Liver (tissue), 9 donors: ENCODE measurements around the gene PPAN. TPM values are rescaled to one million over a fixed set of nuclear protein-coding genes. Genes with fewer than 3 reads are reported as not detected.

Source experiments
- DNase-seq: peaks from one replicate; pipeline ENCODE4 v3.0.0-alpha.2; 2017; ENCODE audit warnings: low spot score
- H3K27ac ChIP-seq, 2 donors: one replicate each; pipeline ENCODE4 v1.7.0; 2013; ENCODE audit warnings: inconsistent platforms in 2 of 2, low read length in 2 of 2, control low read depth in 1 of 2, low read depth in 1 of 2, mild to moderate bottlenecking in 1 of 2
- H3K27me3 ChIP-seq, 4 donors: one replicate each; pipeline versions ENCODE4 v1.6.1 to v1.7.0; 2013; ENCODE audit warnings: low read length in 3 of 4, inconsistent platforms in 1 of 4, mild to moderate bottlenecking in 1 of 4, moderate library complexity in 1 of 4; ENCODE audit not compliant: control insufficient read depth in 4 of 4, insufficient read depth in 4 of 4
- H3K36me3 ChIP-seq, 4 donors: one replicate each; pipeline versions ENCODE4 v1.6.1 to v1.7.0; 2013; ENCODE audit warnings: low read length in 3 of 4, mild to moderate bottlenecking in 3 of 4, low read depth in 1 of 4, moderate library complexity in 1 of 4; ENCODE audit not compliant: control insufficient read depth in 4 of 4, insufficient read depth in 3 of 4
- H3K4me1 ChIP-seq, 4 donors: one replicate each; pipeline versions ENCODE4 v1.6.1 to v1.7.0; 2013; ENCODE audit warnings: low read length in 3 of 4, mild to moderate bottlenecking in 3 of 4, moderate library complexity in 1 of 4; ENCODE audit not compliant: control insufficient read depth in 4 of 4, insufficient read depth in 4 of 4
- H3K4me3 ChIP-seq, 3 donors: one replicate each; pipeline versions ENCODE4 v1.6.1 to v1.7.0; 2013; ENCODE audit warnings: low read length in 3 of 3, control low read depth in 1 of 3, low read depth in 1 of 3, mild to moderate bottlenecking in 1 of 3
- H3K9ac ChIP-seq, 2 donors: one replicate each; pipeline ENCODE4 v1.7.0; 2013; ENCODE audit warnings: low read length in 2 of 2, mild to moderate bottlenecking in 2 of 2, moderate library complexity in 2 of 2, control low read depth in 1 of 2, low read depth in 1 of 2
- H3K9me3 ChIP-seq, 4 donors: one replicate each; pipeline versions ENCODE4 v1.6.1 to v1.7.0; 2013; ENCODE audit warnings: low read length in 3 of 4; ENCODE audit not compliant: control insufficient read depth in 4 of 4
- EGR1 ChIP-seq, 2 donors: IDR thresholded peaks; 2 replicates each; pipeline ENCODE4 v1.6.1; 2016 to 2018; ENCODE audit warnings: antibody characterized with exemption in 2 of 2, low read depth in 2 of 2
- FOXA1 ChIP-seq: IDR thresholded peaks from 2 replicates; pipeline ENCODE4 v1.6.1; 2016; ENCODE audit warnings: antibody characterized with exemption
- FOXA2 ChIP-seq: IDR thresholded peaks from 2 replicates; pipeline ENCODE4 v1.6.1; 2016; ENCODE audit warnings: antibody characterized with exemption
- GABPA ChIP-seq, 2 donors: IDR thresholded peaks in 1 of 2; conservative IDR thresholded peaks in 1 of 2; 2 replicates each; pipeline ENCODE4 v1.6.1; 2016; ENCODE audit warnings: antibody characterized with exemption in 2 of 2, mild to moderate bottlenecking in 1 of 2, moderate library complexity in 1 of 2
- HNF4A ChIP-seq, 2 donors: conservative IDR thresholded peaks; 2 replicates each; pipeline ENCODE4 v1.6.1; 2016; ENCODE audit warnings: antibody characterized with exemption in 2 of 2, mild to moderate bottlenecking in 2 of 2
- HNF4G ChIP-seq: IDR thresholded peaks from 2 replicates; pipeline ENCODE4 v1.6.1; 2016; ENCODE audit warnings: antibody characterized with exemption
- JUND ChIP-seq, 2 donors: IDR thresholded peaks; 2 replicates each; pipeline ENCODE4 v1.6.1; 2016; ENCODE audit warnings: antibody characterized with exemption in 2 of 2
- NR2F2 ChIP-seq: IDR thresholded peaks from 2 replicates; pipeline ENCODE4 v1.6.1; 2016; ENCODE audit warnings: antibody characterized with exemption
- RAD21 ChIP-seq, 2 donors: IDR thresholded peaks; 2 replicates each; pipeline ENCODE4 v1.6.1; 2016; ENCODE audit warnings: antibody characterized with exemption in 2 of 2, mild to moderate bottlenecking in 2 of 2
- RXRA ChIP-seq, 2 donors: IDR thresholded peaks; 2 replicates each; pipeline ENCODE4 v1.6.1; 2017 to 2018; ENCODE audit warnings: antibody characterized with exemption in 2 of 2, mild to moderate bottlenecking in 1 of 2
- SP1 ChIP-seq: IDR thresholded peaks from 2 replicates; pipeline ENCODE4 v1.6.1; 2018; ENCODE audit warnings: antibody characterized with exemption, mild to moderate bottlenecking
- TAF1 ChIP-seq: conservative IDR thresholded peaks from 2 replicates; pipeline ENCODE4 v1.6.1; 2016; ENCODE audit warnings: antibody characterized with exemption, mild to moderate bottlenecking
- YY1 ChIP-seq: IDR thresholded peaks from 2 replicates; pipeline ENCODE4 v1.6.1; 2016; ENCODE audit warnings: antibody characterized with exemption, mild to moderate bottlenecking
- WGBS: extraction: QIAGEN DNeasy Blood & Tissue Kit; methylation state at CpG from one replicate; pipeline ENCODE4 v1.1.7; 2013; 5-methylcytosine and 5-hydroxymethylcytosine counted together
- polyA plus RNA-seq, 2 donors: library from polyadenylated mRNA; stranded (reverse) in 1 of 2; unstranded in 1 of 2; fragments of 200-250 nt in 1 of 2; fragments of >200 nt in 1 of 2; fragmentation: Nextera tagmentation in 1 of 2; extraction: Ambion mirVana in 1 of 2; gene quantifications; one replicate each; pipeline versions ENCODE4 v1.2.1 to v1.2.3, GENCODE V29; 2013 to 2015
- total RNA-seq, 2 donors: library from RNA; depleted of rRNA; stranded (reverse); fragments of >200 nt; gene quantifications; one replicate each; pipeline ENCODE4 v1.2.3, GENCODE V29; 2014
- TF ChIP-seq, protein P1 (sequence below): IDR thresholded peaks from 2 replicates; pipeline ENCODE4 v1.6.1; 2016; ENCODE audit warnings: antibody characterized with exemption
- TF ChIP-seq, protein P2 (sequence below): fragments of 150-350 bp; IDR thresholded peaks from 2 replicates; pipeline ENCODE4 v1.5.1; 2017; ENCODE audit warnings: improper control_type of control experiment, low read depth, low read length; ENCODE audit not compliant: missing input control
- TF ChIP-seq, protein P3 (sequence below): IDR thresholded peaks from 2 replicates; pipeline ENCODE4 v1.6.1; 2016; ENCODE audit warnings: antibody characterized with exemption
- TF ChIP-seq, protein P4 (sequence below): IDR thresholded peaks from 2 replicates; pipeline ENCODE4 v1.6.1; 2016; ENCODE audit warnings: antibody characterized with exemption
- TF ChIP-seq, protein P5 (sequence below): IDR thresholded peaks from 2 replicates; pipeline ENCODE4 v1.6.1; 2016; ENCODE audit warnings: antibody characterized with exemption, mild to moderate bottlenecking
- donor health status: healthy.
- donor health status: healthy.
- donor health status: healthy.
- donor health status: healthy.
- donor health status: healthy.

PPAN gene
- total and polyA plus RNA-seq, 4 donors, result 10.1 to 20.7 (median 14.2) TPM

DNA sequence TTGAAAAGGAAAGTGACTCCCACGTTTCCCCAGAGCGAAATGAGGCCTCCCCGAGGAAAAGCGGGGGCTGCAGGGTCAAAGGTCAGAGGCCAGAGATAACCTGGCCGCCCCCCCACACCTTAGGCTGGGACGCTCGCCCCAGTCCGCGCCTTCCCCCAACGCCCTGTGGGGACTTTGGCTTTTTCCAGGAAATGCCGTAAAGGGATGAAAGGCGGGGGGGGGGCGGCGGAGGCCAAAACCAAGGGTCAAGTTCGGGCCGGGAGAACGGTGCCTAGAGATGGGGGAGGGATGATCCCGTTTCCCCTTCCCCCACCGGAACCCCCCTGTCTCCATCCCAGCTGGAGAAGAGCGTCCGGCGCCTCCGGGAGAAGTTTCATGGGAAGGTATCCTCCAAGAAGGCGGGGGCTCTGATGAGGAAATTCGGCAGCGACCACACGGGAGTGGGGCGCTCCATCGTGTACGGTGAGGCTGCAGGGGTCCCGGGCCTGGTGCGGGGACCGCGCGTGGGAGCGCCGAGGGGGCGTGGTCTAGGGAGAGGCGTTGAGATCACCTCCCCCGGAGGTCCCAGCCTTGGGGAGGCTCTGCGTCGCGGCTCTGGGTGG is 19.5 kb upstream of the PPAN start (continued):
- TF ChIP-seq SP1, result peak; percentile 58

- H3K4me1 ChIP-seq, result peaks cover 16 to 51% (median 40%) of the 10 kb centered on the region in 4 donors
- H3K4me3 ChIP-seq, result peak overlapping the region; percentile 72 to 87 (median 83)
- H3K9ac ChIP-seq, result no peak overlapping the region
- DNase-seq, result no peak
- 79% methylated on average over 18 of the region's 18 CpGs for WGBS
- H3K27me3 ChIP-seq, result no peaks in the 10 kb centered on the region
- no peaks in the 10 kb centered on the region for H3K9me3 ChIP-seq
- peaks cover 8 to 22% (median 14%) of the 10 kb centered on the region in 4 donors for H3K36me3 ChIP-seq
- TF ChIP-seq YY1 (no peak), FOXA2 (no peak), TAF1 (no peak), RAD21 (IDR thresholded peaks at IDR 0.05) (no peak), NR2F2 (no peak), GABPA (IDR thresholded peaks at IDR 0.05 in 1 of 2, conservative IDR thresholded peaks at IDR 0.05 in 1 of 2) (no peak), JUND (IDR thresholded peaks at IDR 0.05) (no peak), RXRA (IDR thresholded peaks at IDR 0.05) (no peak), EGR1 (IDR thresholded peaks at IDR 0.05; ENCODE audit: low read depth in 2 of 2) (no peak)
- TF ChIP-seq, protein P1, sequence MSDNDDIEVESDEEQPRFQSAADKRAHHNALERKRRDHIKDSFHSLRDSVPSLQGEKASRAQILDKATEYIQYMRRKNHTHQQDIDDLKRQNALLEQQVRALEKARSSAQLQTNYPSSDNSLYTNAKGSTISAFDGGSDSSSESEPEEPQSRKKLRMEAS, result no peak
- TF ChIP-seq, protein P2, sequence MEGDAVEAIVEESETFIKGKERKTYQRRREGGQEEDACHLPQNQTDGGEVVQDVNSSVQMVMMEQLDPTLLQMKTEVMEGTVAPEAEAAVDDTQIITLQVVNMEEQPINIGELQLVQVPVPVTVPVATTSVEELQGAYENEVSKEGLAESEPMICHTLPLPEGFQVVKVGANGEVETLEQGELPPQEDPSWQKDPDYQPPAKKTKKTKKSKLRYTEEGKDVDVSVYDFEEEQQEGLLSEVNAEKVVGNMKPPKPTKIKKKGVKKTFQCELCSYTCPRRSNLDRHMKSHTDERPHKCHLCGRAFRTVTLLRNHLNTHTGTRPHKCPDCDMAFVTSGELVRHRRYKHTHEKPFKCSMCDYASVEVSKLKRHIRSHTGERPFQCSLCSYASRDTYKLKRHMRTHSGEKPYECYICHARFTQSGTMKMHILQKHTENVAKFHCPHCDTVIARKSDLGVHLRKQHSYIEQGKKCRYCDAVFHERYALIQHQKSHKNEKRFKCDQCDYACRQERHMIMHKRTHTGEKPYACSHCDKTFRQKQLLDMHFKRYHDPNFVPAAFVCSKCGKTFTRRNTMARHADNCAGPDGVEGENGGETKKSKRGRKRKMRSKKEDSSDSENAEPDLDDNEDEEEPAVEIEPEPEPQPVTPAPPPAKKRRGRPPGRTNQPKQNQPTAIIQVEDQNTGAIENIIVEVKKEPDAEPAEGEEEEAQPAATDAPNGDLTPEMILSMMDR, result no peak
- H3K27ac ChIP-seq, result peak overlapping the region; percentile 95 to 97
Observed at GRCh38 chr19:10087296-10088061, 18.7 kb upstream of the PPAN start.

DNA sequence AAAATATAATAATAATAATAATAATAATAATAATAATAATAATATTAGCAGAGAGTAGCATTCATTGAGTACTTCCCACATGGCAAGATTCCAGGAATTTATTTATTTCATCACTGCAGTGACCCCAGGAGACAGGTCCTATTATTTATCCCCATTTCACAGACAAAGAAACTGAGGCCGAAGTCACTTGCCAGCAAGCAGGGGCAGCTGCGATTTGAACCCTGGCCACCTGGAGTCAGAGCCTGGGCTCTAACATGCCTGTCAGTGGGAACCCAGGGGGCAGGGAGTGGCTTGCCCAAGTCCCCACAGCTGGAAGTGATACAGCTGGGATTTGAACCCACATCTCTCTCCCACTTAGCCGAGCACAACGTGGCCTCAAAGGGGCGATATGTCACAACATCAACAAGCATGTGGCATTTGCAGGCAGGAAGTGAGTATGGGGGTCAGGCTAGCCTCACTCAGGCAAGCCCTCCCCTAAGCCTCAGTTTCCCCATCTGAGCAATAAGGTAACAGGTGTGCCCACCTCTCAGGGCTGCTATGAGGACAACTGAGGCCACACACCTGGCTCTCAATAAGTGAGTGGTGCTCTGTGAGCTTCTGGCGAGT is 17.1 kb upstream of the PPAN start:
- peaks cover 14 to 33% (median 25%) of the 10 kb centered on the region in 4 donors for H3K36me3 ChIP-seq
- peak overlapping the region in 1 of 3 donors; percentile 4 for H3K4me3 ChIP-seq
- H3K9me3 ChIP-seq, result no peaks in the 10 kb centered on the region
- DNase-seq, result no peak
- peak overlapping the region; percentile 51 to 82 for H3K27ac ChIP-seq
- no peaks in the 10 kb centered on the region for H3K27me3 ChIP-seq
- WGBS, result 93% methylated on average over 6 of the region's 6 CpGs
- no peak overlapping the region for H3K9ac ChIP-seq
- H3K4me1 ChIP-seq, result peaks cover 16 to 64% (median 45%) of the 10 kb centered on the region in 4 donors
- TF ChIP-seq, protein P3, sequence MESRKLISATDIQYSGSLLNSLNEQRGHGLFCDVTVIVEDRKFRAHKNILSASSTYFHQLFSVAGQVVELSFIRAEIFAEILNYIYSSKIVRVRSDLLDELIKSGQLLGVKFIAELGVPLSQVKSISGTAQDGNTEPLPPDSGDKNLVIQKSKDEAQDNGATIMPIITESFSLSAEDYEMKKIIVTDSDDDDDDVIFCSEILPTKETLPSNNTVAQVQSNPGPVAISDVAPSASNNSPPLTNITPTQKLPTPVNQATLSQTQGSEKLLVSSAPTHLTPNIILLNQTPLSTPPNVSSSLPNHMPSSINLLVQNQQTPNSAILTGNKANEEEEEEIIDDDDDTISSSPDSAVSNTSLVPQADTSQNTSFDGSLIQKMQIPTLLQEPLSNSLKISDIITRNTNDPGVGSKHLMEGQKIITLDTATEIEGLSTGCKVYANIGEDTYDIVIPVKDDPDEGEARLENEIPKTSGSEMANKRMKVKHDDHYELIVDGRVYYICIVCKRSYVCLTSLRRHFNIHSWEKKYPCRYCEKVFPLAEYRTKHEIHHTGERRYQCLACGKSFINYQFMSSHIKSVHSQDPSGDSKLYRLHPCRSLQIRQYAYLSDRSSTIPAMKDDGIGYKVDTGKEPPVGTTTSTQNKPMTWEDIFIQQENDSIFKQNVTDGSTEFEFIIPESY, result no peak
- TF ChIP-seq YY1 (no peak), RXRA (IDR thresholded peaks at IDR 0.05) (no peak), FOXA2 (no peak), FOXA1 (no peak), NR2F2 (no peak), HNF4G (no peak), JUND (IDR thresholded peaks at IDR 0.05) (no peak), GABPA (IDR thresholded peaks at IDR 0.05 in 1 of 2, conservative IDR thresholded peaks at IDR 0.05 in 1 of 2) (no peak), HNF4A (conservative IDR thresholded peaks at IDR 0.05) (no peak)
- TF ChIP-seq, protein P4, sequence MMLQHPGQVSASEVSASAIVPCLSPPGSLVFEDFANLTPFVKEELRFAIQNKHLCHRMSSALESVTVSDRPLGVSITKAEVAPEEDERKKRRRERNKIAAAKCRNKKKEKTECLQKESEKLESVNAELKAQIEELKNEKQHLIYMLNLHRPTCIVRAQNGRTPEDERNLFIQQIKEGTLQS, result no peak
- TF ChIP-seq, protein P5, sequence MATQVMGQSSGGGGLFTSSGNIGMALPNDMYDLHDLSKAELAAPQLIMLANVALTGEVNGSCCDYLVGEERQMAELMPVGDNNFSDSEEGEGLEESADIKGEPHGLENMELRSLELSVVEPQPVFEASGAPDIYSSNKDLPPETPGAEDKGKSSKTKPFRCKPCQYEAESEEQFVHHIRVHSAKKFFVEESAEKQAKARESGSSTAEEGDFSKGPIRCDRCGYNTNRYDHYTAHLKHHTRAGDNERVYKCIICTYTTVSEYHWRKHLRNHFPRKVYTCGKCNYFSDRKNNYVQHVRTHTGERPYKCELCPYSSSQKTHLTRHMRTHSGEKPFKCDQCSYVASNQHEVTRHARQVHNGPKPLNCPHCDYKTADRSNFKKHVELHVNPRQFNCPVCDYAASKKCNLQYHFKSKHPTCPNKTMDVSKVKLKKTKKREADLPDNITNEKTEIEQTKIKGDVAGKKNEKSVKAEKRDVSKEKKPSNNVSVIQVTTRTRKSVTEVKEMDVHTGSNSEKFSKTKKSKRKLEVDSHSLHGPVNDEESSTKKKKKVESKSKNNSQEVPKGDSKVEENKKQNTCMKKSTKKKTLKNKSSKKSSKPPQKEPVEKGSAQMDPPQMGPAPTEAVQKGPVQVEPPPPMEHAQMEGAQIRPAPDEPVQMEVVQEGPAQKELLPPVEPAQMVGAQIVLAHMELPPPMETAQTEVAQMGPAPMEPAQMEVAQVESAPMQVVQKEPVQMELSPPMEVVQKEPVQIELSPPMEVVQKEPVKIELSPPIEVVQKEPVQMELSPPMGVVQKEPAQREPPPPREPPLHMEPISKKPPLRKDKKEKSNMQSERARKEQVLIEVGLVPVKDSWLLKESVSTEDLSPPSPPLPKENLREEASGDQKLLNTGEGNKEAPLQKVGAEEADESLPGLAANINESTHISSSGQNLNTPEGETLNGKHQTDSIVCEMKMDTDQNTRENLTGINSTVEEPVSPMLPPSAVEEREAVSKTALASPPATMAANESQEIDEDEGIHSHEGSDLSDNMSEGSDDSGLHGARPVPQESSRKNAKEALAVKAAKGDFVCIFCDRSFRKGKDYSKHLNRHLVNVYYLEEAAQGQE, result no peak
- TF ChIP-seq, protein P1, result no peak
